Measurements from ENCODE around the gene TTLL4.

Gene TTLL4

DNA sequence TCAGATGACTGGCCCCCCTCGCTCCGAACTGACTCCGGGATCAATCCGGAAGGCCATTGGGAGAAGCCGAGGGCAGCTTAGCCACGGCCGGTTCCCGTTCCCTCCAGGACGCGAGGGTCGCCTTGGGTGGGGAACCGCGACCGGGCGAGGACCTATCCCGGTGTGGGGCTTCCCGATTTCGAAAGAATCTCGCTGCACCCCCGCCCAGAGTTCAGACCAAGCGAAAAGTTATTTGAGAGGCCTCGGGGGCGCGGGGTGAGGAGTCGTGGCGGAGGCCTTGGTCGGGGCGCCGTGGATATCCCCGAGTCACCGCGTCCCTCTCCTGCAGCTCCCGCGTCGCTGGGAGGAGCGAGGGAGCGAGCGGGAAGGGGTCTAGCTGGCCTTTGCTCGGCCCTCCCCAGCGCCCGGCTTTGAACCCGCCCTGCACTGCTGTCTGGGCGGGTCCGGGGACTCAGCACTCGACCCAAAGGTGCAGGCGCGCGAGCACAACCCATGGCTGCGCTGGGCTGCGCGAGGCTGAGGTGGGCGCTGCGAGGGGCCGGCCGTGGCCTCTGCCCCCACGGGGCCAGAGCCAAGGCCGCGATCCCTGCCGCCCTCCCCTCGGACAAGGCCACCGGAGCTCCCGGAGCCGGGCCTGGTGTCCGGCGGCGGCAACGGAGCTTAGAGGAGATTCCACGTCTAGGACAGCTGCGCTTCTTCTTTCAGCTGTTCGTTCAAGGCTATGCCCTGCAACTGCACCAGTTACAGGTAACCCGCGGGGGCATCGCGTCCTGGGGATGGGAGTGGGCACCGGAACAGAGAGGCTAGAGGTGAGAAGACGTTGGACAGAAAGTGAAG is 71.3 kb downstream of the TTLL4 start, which contains the start of gene CYP27A1:
Gene CYP27A1, plus strand, starts transcription at position 457 of the 837 bp plus-strand sequence. Its CDS starts 36 bp downstream, at position 493.
- no peak for DNase-seq (ENCODE audit: low read depth in 3 of 3)

- no peak for DNase-seq (ENCODE audit: low read depth in 3 of 3)
Observed at GRCh38 chr2:218782528-218782844, 71.9 kb downstream of the TTLL4 start.

DNA sequence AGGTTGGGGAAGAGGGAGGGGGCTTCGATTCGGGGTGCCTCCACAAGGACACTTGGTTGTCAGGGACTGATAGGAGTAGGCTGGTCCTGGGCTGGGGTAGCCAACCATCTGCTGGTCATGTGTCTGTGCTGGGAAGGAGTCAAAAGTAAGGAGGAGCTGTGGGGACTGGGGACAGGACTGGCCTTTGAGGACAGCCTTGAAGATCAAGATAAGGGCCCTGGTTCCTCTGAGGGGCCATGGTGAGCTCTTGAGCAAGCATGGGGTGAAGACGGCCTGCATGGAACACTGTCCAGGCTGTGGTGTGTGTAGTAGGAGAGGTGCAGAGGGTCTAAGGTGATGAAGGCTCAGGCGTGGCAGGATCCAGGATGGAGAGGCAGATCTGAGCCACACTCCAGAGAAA is 73.1 kb downstream of the TTLL4 start:
- no peak for DNase-seq (ENCODE audit: low read depth in 3 of 3)

- no peak for DNase-seq (ENCODE audit: low read depth in 3 of 3)
Observed at GRCh38 chr2:218785103-218785502, 74.5 kb downstream of the TTLL4 start.

DNA sequence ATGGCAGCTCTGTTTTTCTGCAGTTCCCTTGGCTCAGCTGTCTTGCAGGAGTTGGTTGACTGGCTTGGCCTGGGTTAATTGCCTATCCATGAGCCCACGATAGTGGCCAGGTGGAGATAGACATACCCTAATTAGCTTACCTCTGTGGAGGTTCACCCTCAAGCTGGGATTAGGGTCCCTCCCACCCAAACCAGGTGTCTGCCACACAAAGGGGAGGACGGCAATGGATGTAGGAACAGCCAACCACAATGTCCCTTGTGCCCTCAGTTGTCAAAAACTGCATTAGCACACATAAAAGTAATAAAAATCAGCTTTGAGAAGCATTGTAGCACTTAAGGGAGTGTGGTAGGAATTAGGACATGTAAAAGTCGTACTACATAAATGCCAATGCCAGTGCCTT is 75.5 kb downstream of the TTLL4 start:
- no peak for DNase-seq (ENCODE audit: low read depth in 3 of 3)

DNA sequence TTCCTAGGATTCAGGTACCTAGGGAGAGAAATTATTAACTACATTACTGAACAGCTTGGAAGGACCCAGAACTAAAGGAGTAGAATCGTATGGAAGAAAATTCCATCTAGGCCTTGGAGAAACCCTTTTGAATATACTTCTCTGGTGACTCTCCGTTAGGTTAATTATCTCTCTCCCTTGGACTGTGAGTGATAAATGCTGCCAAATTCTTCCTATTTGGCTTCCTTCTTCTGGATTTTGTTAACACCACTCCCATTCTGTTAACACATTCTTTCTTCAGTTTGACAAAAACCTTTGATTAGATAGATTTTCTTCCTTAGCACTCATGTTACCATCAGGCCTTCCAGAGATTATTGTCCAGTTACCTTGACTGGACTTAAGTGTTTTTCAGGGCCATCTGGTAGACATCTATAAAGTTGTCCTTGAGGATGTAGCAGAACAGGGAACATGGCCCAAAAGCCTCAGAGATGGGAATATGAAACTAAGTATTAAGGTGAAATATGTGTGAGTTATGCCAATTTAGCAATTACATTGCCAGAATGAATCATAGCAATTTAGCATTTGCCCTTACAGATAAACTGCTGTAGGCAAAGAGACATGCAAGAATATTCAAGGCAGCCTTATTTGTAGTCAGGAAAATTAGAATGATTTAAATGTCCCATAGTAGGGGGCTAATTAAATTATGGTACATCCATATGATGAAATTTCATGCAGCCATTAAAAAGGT is 78.1 kb downstream of the TTLL4 start:
- no peak for DNase-seq (ENCODE audit: low read depth in 3 of 3)

DNA sequence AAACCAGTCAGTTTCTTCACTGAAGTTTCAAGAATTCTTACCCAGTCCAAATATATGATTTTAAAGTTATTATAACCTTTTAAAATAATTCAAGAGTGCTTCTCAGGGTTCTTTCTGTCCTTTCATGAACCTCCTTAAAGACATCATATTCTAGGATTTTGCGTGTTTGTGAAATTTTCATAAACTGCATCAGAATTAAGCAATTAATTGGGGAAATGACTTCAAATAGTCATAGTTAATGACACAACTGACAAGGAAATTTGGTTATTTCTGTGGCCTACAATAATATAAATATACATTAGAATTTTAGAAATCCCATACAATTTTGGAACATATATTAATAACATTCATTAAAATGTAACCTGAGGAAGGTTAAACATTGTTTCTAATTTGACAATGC is 81.8 kb downstream of the TTLL4 start:
- no peak for DNase-seq (ENCODE audit: low read depth in 3 of 3)

GRCh38 chr2:218796691-218797090 is 86.1 kb downstream of the TTLL4 start:
- no peak for DNase-seq (ENCODE audit: low read depth in 3 of 3)

DNA sequence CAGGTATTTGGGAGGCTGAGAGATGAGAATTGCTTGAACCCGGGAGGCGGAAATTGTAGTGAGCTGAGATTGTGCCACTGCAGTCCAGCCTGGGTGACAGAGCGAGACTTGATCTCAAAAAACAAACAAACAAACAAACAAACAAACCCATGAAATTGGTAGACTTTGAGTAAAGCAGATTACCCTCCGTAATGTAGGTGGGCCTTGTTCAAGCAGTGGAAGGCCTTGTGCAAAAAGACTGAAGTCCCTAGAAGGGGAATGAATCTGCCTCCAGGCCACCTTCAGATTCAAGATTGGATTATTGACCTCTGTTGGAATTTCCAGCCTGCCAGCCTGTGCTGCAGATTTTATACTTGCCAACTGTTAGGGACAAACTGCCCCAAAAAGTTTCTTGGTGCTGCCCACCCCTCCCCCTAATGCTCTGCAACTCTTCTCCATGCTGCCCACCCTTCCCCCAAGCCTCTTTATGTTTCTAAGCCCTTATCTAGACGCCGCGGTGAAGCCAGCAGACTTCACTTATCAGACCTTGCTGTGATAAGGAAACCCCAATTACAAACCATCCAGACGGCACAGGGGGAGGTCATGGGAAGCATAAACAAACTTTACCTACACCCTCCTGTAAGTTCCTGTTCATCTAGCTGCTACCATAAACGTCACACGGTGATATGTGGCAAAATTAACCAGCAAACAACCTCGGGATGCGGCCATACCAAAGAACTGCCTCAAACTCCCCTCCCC is 88.3 kb downstream of the TTLL4 start:
- no peak for DNase-seq (ENCODE audit: low read depth in 3 of 3)

DNA sequence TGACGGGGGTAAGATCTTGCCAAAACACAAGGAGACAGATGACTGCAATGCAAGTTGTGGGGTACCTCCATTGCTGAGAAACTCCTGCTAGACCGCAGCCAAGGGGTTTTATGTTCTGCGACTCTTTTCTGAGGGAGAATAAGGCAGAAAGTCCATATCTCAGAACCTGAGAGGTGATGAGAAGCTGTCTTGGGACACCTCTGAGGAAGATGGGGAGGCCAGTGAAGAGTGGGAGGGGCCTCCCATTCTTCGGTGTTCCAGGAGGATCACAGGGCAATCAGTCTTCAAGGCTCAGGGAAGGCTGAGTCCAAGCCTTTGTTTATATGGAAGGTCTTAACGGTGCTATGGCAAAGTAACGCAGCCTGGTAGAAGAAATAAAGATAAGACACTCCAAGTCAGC is 89.4 kb downstream of the TTLL4 start:
- no peak for DNase-seq (ENCODE audit: low read depth in 3 of 3)

GRCh38 chr2:218802386-218802994 is 91.9 kb downstream of the TTLL4 start:
- no peak for DNase-seq (ENCODE audit: low read depth in 3 of 3)

GRCh38 chr2:218804817-218805216 is 94.2 kb downstream of the TTLL4 start:
- DNase-seq (ENCODE audit: low read depth in 3 of 3): no peak

Data from stimulated activated CD4-positive, alpha-beta T cell treated with anti-CD3 and anti-CD28 coated beads, TNF-alpha, amount 100 ng/mL, for 24 hours (primary cell).